ACC112 (cell line): Measurements from ENCODE around the gene SMAD9.

Source experiments
- H2AFZ ChIP-seq: fragments of 200-600 bp; sonication (generic); one replicate; pipeline ENCODE4 v1.6.0; 2017; ENCODE audit warnings: antibody characterized with exemption, low read length; ENCODE audit not compliant: unreplicated experiment
- H3K27ac ChIP-seq: fragments of 200-600 bp; sonication (generic); 2 replicates; pipeline ENCODE4 v1.5.1; 2014; ENCODE audit warnings: low read depth, mild to moderate bottlenecking, antibody characterized with exemption, low read length, moderate library complexity
- H3K27me3 ChIP-seq: fragments of 200-600 bp; sonication (generic); 2 replicates; pipeline ENCODE4 v1.6.1; 2014; ENCODE audit warnings: mild to moderate bottlenecking, antibody characterized with exemption, low read length, moderate library complexity, mixed read lengths; ENCODE audit not compliant: insufficient read depth
- H3K36me3 ChIP-seq: fragments of 200-600 bp; sonication (generic); 2 replicates; pipeline ENCODE4 v1.6.1; 2016; ENCODE audit warnings: mild to moderate bottlenecking, antibody characterized with exemption, low read length, moderate library complexity, mixed read lengths; ENCODE audit not compliant: insufficient read depth
- H3K4me1 ChIP-seq: fragments of 200-600 bp; sonication (generic); one replicate; pipeline ENCODE4 v1.6.1; 2016; ENCODE audit warnings: low read length, mixed read lengths; ENCODE audit not compliant: insufficient read depth, unreplicated experiment, control insufficient read depth
- H3K4me3 ChIP-seq: fragments of 200-600 bp; sonication (generic); 2 replicates; pipeline ENCODE4 v1.5.1; 2014; ENCODE audit warnings: mild to moderate bottlenecking, low read depth, low read length
- H3K79me2 ChIP-seq: fragments of 200-600 bp; sonication (generic); one replicate; pipeline ENCODE4 v1.6.0; 2016; ENCODE audit warnings: low read length; ENCODE audit not compliant: control insufficient read depth, unreplicated experiment, insufficient read depth

SMAD9 gene

GRCh38 chr13:36919833-36920615 is at the start of gene SMAD9:
Gene SMAD9 (minus strand): TSS chr13:36920238. CDS start chr13:36879689, 40,549 bp downstream.
- H3K4me1 ChIP-seq: peaks cover 6% of the 10 kb centered on the region
- peak within 1 kb of the TSS; percentile 78 for H2AFZ ChIP-seq
- no peaks in the 10 kb centered on the region for H3K36me3 ChIP-seq
- no peak within 1 kb of the TSS for H3K27ac ChIP-seq
- H3K27me3 ChIP-seq: no peaks in the 10 kb centered on the region
- peaks cover 13% of the 10 kb centered on the region for H3K79me2 ChIP-seq
- peak within 1 kb of the TSS; percentile 84 for H3K4me3 ChIP-seq

- Histone ChIP-seq H3K27ac (peak overlapping the region; percentile 78), H3K36me3 (peaks cover 20% of the 10 kb centered on the region), H3K27me3 (no peaks in the 10 kb centered on the region)
Observed at GRCh38 chr13:36966404-36966803, 46.4 kb upstream of the SMAD9 start.

GRCh38 chr13:36965767-36966166 is 45.7 kb upstream of the SMAD9 start:
- no peaks in the 10 kb centered on the region for H3K79me2 ChIP-seq
- H3K36me3 ChIP-seq: peaks cover 17% of the 10 kb centered on the region
- no peaks in the 10 kb centered on the region for H3K27me3 ChIP-seq
- peaks cover 9% of the 10 kb centered on the region for H3K4me1 ChIP-seq
- no peak overlapping the region for H3K4me3 ChIP-seq
- H2AFZ ChIP-seq: no peak overlapping the region
- H3K27ac ChIP-seq: peak overlapping the region; percentile 78

More at GRCh38 chr13:36966404-36966803, 46.4 kb upstream of the SMAD9 start:
- no peak overlapping the region for H2AFZ ChIP-seq
- peaks cover 9% of the 10 kb centered on the region for H3K4me1 ChIP-seq
- no peak overlapping the region for H3K4me3 ChIP-seq
- H3K79me2 ChIP-seq: no peaks in the 10 kb centered on the region

GRCh38 chr13:36959456-36960116 is 39.5 kb upstream of the SMAD9 start:
- Histone ChIP-seq H3K36me3 (peaks cover 15% of the 10 kb centered on the region), H3K4me3 (no peak overlapping the region), H3K79me2 (no peaks in the 10 kb centered on the region), H3K27ac (no peak overlapping the region), H3K27me3 (no peaks in the 10 kb centered on the region), H3K4me1 (peaks cover 2% of the 10 kb centered on the region), H2AFZ (no peak overlapping the region)

- Histone ChIP-seq H3K4me1 (peaks cover 4% of the 10 kb centered on the region), H3K4me3 (no peak overlapping the region), H3K79me2 (no peaks in the 10 kb centered on the region), H3K27me3 (no peaks in the 10 kb centered on the region), H2AFZ (no peak overlapping the region), H3K36me3 (peaks cover 9% of the 10 kb centered on the region), H3K27ac (no peak overlapping the region)
Observed at GRCh38 chr13:36954542-36954941, 34.5 kb upstream of the SMAD9 start.

- Histone ChIP-seq H2AFZ (no peak overlapping the region), H3K27ac (no peak overlapping the region), H3K36me3 (peaks cover 9% of the 10 kb centered on the region), H3K4me1 (peaks cover 4% of the 10 kb centered on the region), H3K4me3 (no peak overlapping the region), H3K27me3 (no peaks in the 10 kb centered on the region), H3K79me2 (no peaks in the 10 kb centered on the region)
Observed at GRCh38 chr13:36950920-36951319, 30.9 kb upstream of the SMAD9 start.

- Histone ChIP-seq H3K27ac (no peak overlapping the region), H3K36me3 (peaks cover 8% of the 10 kb centered on the region), H3K27me3 (no peaks in the 10 kb centered on the region), H2AFZ (no peak overlapping the region), H3K4me1 (peaks cover 4% of the 10 kb centered on the region), H3K4me3 (no peak overlapping the region), H3K79me2 (no peaks in the 10 kb centered on the region)
Observed at GRCh38 chr13:36950330-36950729, 30.3 kb upstream of the SMAD9 start.

GRCh38 chr13:36945078-36945477 is 25.0 kb upstream of the SMAD9 start:
- Histone ChIP-seq H3K79me2 (no peaks in the 10 kb centered on the region), H3K27ac (no peak overlapping the region), H2AFZ (no peak overlapping the region), H3K4me3 (no peak overlapping the region), H3K36me3 (no peaks in the 10 kb centered on the region), H3K27me3 (no peaks in the 10 kb centered on the region), H3K4me1 (no peaks in the 10 kb centered on the region)

- Histone ChIP-seq H3K79me2 (no peaks in the 10 kb centered on the region), H2AFZ (no peak overlapping the region), H3K4me3 (no peak overlapping the region), H3K27me3 (no peaks in the 10 kb centered on the region), H3K36me3 (no peaks in the 10 kb centered on the region), H3K27ac (no peak overlapping the region), H3K4me1 (no peaks in the 10 kb centered on the region)
Observed at GRCh38 chr13:36925603-36926002, 5.6 kb upstream of the SMAD9 start.

- Histone ChIP-seq H3K79me2 (peaks cover under 1% of the 10 kb centered on the region), H3K27ac (no peak overlapping the region), H3K36me3 (no peaks in the 10 kb centered on the region), H3K4me3 (no peak overlapping the region), H3K27me3 (no peaks in the 10 kb centered on the region), H3K4me1 (no peaks in the 10 kb centered on the region), H2AFZ (no peak overlapping the region)
Observed at GRCh38 chr13:36924001-36924400, 4.0 kb upstream of the SMAD9 start.
